HCT116 (cell line): Measurements from ENCODE around the gene SMARCA2. TPM values are rescaled to one million over a fixed set of nuclear protein-coding genes. Genes with fewer than 3 reads are reported as not detected.

Experiments
- ATAC-seq: fragments of 200-7000 bp; cut with Tn5 transposase; 2 replicates; pipeline ENCODE4 v1.9.1; 2020; ENCODE audit warnings: mild to moderate bottlenecking, moderate library complexity
- BruUV-seq: library from RNA; stranded (reverse); fragments of 400-500 nt; replicated peaks from 2 replicates; lab custom pipeline; 2021; lab: Mats Ljungman, UMichigan
- CTCF ChIA-PET: fragments of 300-600 bp; sonication (Branson Sonifier 250); formaldehyde crosslinking; loops from one replicate; lab custom pipeline; 2021; ENCODE audit warnings: antibody characterized with exemption; lab: Charles Lee
- POLR2A ChIA-PET: fragments of 300-600, 350-600 bp; sonication (Branson Sonifier 250); formaldehyde crosslinking; loops from one replicate; lab custom pipeline; 2021; ENCODE audit warnings: antibody characterized with exemption; lab: Charles Lee
- RAD21 ChIA-PET, 2 experiments: fragments of 300-600 bp; sonication (Branson Sonifier 250); formaldehyde crosslinking; loops; one replicate each; lab custom pipeline; 2023; ENCODE audit warnings: low total read pairs in 2 of 2; ENCODE audit not compliant: uncharacterized antibody in 2 of 2, unreplicated experiment in 2 of 2, low non-redundant PET in 1 of 2; lab: Charles Lee
- DNase-seq: peaks from one replicate; pipeline ENCODE4 v3.0.0-alpha.2; 2010; ENCODE audit warnings: low read depth, low spot score
- H2AFZ ChIP-seq: fragments of 200-600 bp; shearing (Covaris generic), sonication (generic); 2 replicates; pipeline ENCODE4 v1.6.1; 2017; ENCODE audit warnings: low read depth, mixed run types, mixed read lengths, antibody characterized with exemption, low read length; ENCODE audit not compliant: poor library complexity, severe bottlenecking
- H3K27ac ChIP-seq: 2 replicates; pipeline ENCODE4 v1.5.1; 2012; ENCODE audit warnings: low read depth, low read length
- H3K27me3 ChIP-seq: fragments of 200-600 bp; sonication (generic); 2 replicates; pipeline ENCODE4 v1.6.1; 2016; ENCODE audit warnings: mixed run types, low read length, mixed read lengths; ENCODE audit not compliant: insufficient read depth
- H3K36me3 ChIP-seq, 2 experiments: fragments of 200-500 bp in 1 of 2; fragments of 200-600 bp in 1 of 2; sonication (Bioruptor generic) in 1 of 2; sonication (generic) in 1 of 2; 2 replicates each; pipeline versions ENCODE4 v1.5.1 to v1.6.1; 2014 to 2016; ENCODE audit warnings: low read length in 2 of 2, inconsistent platforms in 1 of 2, mixed read lengths in 1 of 2, mixed run types in 1 of 2; ENCODE audit not compliant: insufficient read depth in 2 of 2, control insufficient read depth in 1 of 2
- H3K4me1 ChIP-seq, 2 experiments: fragments of 200-600 bp in 1 of 2; sonication (generic) in 1 of 2; 2 replicates each; pipeline versions ENCODE4 v1.5.1 to v1.6.1; 2012 to 2017; ENCODE audit warnings: low read length in 2 of 2, inconsistent platforms in 1 of 2, mild to moderate bottlenecking in 1 of 2, mixed read lengths in 1 of 2, mixed run types in 1 of 2, moderate library complexity in 1 of 2; ENCODE audit not compliant: insufficient read depth in 2 of 2, control insufficient read depth in 1 of 2
- H3K4me2 ChIP-seq: fragments of 200-600 bp; sonication (generic); 2 replicates; pipeline ENCODE4 v1.6.1; 2017; ENCODE audit warnings: mixed run types, low read length, mixed read lengths
- H3K4me3 ChIP-seq, 2 experiments: fragments of 200-600 bp in 1 of 2; sonication (generic) in 1 of 2; replicated peaks in 1 of 2; 2 replicates each; pipeline ENCODE4 v1.5.1; 2011 to 2016; ENCODE audit warnings: low read length in 2 of 2, control low read depth in 1 of 2, low read depth in 1 of 2, mild to moderate bottlenecking in 1 of 2, mixed read lengths in 1 of 2, mixed run types in 1 of 2
- H3K79me2 ChIP-seq: fragments of 200-600 bp; sonication (generic); 2 replicates; pipeline ENCODE4 v1.6.1; 2017; ENCODE audit warnings: mild to moderate bottlenecking, mixed run types, low read length, moderate library complexity, mixed read lengths; ENCODE audit not compliant: insufficient read depth
- H3K9ac ChIP-seq: fragments of 200-600 bp; sonication (generic); 2 replicates; pipeline ENCODE4 v1.6.1; 2016; ENCODE audit warnings: low read length, mixed read lengths
- H3K9me2 ChIP-seq: fragments of 200-600 bp; sonication (generic), shearing (Covaris generic); 2 replicates; pipeline ENCODE4 v1.6.1; 2017; ENCODE audit warnings: mixed run types, mild to moderate bottlenecking, moderate library complexity; ENCODE audit not compliant: insufficient read depth
- H3K9me3 ChIP-seq, 2 experiments: fragments of 200-500 bp in 1 of 2; fragments of 200-600 bp in 1 of 2; sonication (Bioruptor generic) in 1 of 2; sonication (generic) in 1 of 2; 2 replicates each; pipeline ENCODE4 v1.6.1; 2014 to 2017; ENCODE audit warnings: low read length in 2 of 2, mixed read lengths in 2 of 2, inconsistent platforms in 1 of 2, low read depth in 1 of 2, mild to moderate bottlenecking in 1 of 2, mixed run types in 1 of 2, moderate library complexity in 1 of 2; ENCODE audit not compliant: control insufficient read depth in 1 of 2, insufficient read depth in 1 of 2
- H4K20me1 ChIP-seq: fragments of 200-600 bp; sonication (generic), shearing (Covaris generic); 2 replicates; pipeline ENCODE4 v1.6.1; 2017; ENCODE audit warnings: mixed run types, mild to moderate bottlenecking, moderate library complexity; ENCODE audit not compliant: insufficient read depth
- ATF3 ChIP-seq: IDR thresholded peaks from 2 replicates; pipeline ENCODE4 v1.6.1; 2012
- CBX3 ChIP-seq: IDR thresholded peaks from 2 replicates; pipeline ENCODE4 v1.6.1; 2012; ENCODE audit warnings: low read depth
- CEBPB ChIP-seq: IDR thresholded peaks from 2 replicates; pipeline ENCODE4 v1.6.1; 2012; ENCODE audit warnings: low read depth
- CTCF ChIP-seq, 3 experiments: fragments of 200-600 bp in 1 of 3; sonication (generic) in 1 of 3; IDR thresholded peaks in 2 of 3; conservative IDR thresholded peaks in 1 of 3; 2 replicates each; pipeline ENCODE4 v1.5.1; 2012 to 2017; ENCODE audit warnings: low read depth in 2 of 3, low read length in 2 of 3, antibody characterized with exemption in 1 of 3, borderline replicate concordance in 1 of 3, control low read depth in 1 of 3, mild to moderate bottlenecking in 1 of 3, mixed read lengths in 1 of 3, mixed run types in 1 of 3, moderate library complexity in 1 of 3; ENCODE audit not compliant: insufficient read depth in 1 of 3
- EGR1 ChIP-seq: IDR thresholded peaks from 2 replicates; pipeline ENCODE4 v1.6.1; 2012; ENCODE audit warnings: low read depth
- ELF1 ChIP-seq: IDR thresholded peaks from 2 replicates; pipeline ENCODE4 v1.6.1; 2012; ENCODE audit warnings: low read depth, borderline replicate concordance
- FOSL1 ChIP-seq: IDR thresholded peaks from 2 replicates; pipeline ENCODE4 v1.6.1; 2012; ENCODE audit warnings: low read depth
- MAX ChIP-seq: IDR thresholded peaks from 2 replicates; pipeline ENCODE4 v1.6.1; 2012
- POLR2AphosphoS5 ChIP-seq: IDR thresholded peaks from 2 replicates; pipeline ENCODE4 v1.6.1; 2011; ENCODE audit warnings: mild to moderate bottlenecking, low read depth, low read length, moderate library complexity
- RAD21 ChIP-seq: IDR thresholded peaks from 2 replicates; pipeline ENCODE4 v1.6.1; 2012; ENCODE audit warnings: low read depth, mild to moderate bottlenecking
- REST ChIP-seq: IDR thresholded peaks from 2 replicates; pipeline ENCODE4 v1.6.1; 2012; ENCODE audit warnings: low read depth
- SIN3A ChIP-seq: IDR thresholded peaks from 2 replicates; pipeline ENCODE4 v1.6.1; 2012; ENCODE audit warnings: low read depth
- SP1 ChIP-seq: IDR thresholded peaks from 2 replicates; pipeline ENCODE4 v1.6.1; 2012; ENCODE audit warnings: low read depth
- SRF ChIP-seq: IDR thresholded peaks from 2 replicates; pipeline ENCODE4 v1.6.1; 2012; ENCODE audit warnings: low read depth
- TCF7L2 ChIP-seq: IDR thresholded peaks from 2 replicates; pipeline ENCODE4 v1.7.0; 2011; ENCODE audit warnings: borderline replicate concordance, inconsistent platforms; ENCODE audit not compliant: insufficient read depth, insufficient read length; ENCODE audit errors: extremely low read depth
- ZBTB33 ChIP-seq: IDR thresholded peaks from 2 replicates; pipeline ENCODE4 v1.6.1; 2011; ENCODE audit warnings: mild to moderate bottlenecking, low read length, moderate library complexity; ENCODE audit not compliant: insufficient replicate concordance; ENCODE audit errors: extremely low read depth
- ZFX ChIP-seq: fragments of 450-650 bp; IDR thresholded peaks from 2 replicates; pipeline ENCODE4 v1.6.1; 2017
- ZNF274 ChIP-seq: fragments of 200-500 bp; sonication (Bioruptor generic); IDR thresholded peaks from 2 replicates; pipeline ENCODE4 v1.6.1; 2014; ENCODE audit warnings: mild to moderate bottlenecking, low read depth, low read length, inconsistent platforms
- intact Hi-C: fragments of 100-400 bp; cut with micrococcal nuclease; formaldehyde crosslinking; loops from 2 replicates; pipeline ENCODE4 v1.10.0; 2022
- total RNA-seq: library from RNA; stranded (reverse); gene quantifications from one replicate; pipeline ENCODE4 v1.2.1, GENCODE V29; 2021; ENCODE audit not compliant: unreplicated experiment

The SMARCA2 gene
- total RNA-seq, 1 experiment from 2014 or later, result 14.7 TPM

GRCh38 chr9:2053883-2054845, 39.0 kb downstream of the SMARCA2 start:
- DNase-seq, result no peak
- ChIA-PET POLR2A (no interaction called here), RAD21 (no interaction called here), CTCF (no interaction called here)
- H3K9me2 ChIP-seq, result no peaks in the 10 kb centered on the region
- H3K4me1 ChIP-seq, result no peaks in the 10 kb centered on the region
- TF ChIP-seq ZFX (no peak), CTCF (IDR thresholded peaks at IDR 0.05 in 2 of 3, conservative IDR thresholded peaks at IDR 0.05 in 1 of 3; ENCODE audit: borderline replicate concordance in 1 of 3, insufficient read depth in 1 of 3, low read depth in 2 of 3, low read length in 2 of 3) (no peak), ZBTB33 (no peak), ZNF274 (no peak), ELF1 (no peak), CBX3 (no peak), SP1 (no peak), FOSL1 (no peak), SIN3A (no peak), EGR1 (no peak), SRF (no peak), MAX (no peak), POLR2AphosphoS5 (no peak), CEBPB (no peak), RAD21 (no peak), ATF3 (no peak), TCF7L2 (no peak), REST (no peak)
- no peak overlapping the region for H3K4me3 ChIP-seq
- no peaks in the 10 kb centered on the region for H3K36me3 ChIP-seq
- intact Hi-C loops, result no loop called here
- no peak overlapping the region for H3K4me2 ChIP-seq
- H3K27me3 ChIP-seq, result no peaks in the 10 kb centered on the region
- no peak overlapping the region for H3K27ac ChIP-seq
- no peak for ATAC-seq
- H3K9me3 ChIP-seq, result no peaks in the 10 kb centered on the region
- no peaks in the 10 kb centered on the region for H3K79me2 ChIP-seq
- H3K9ac ChIP-seq, result no peak overlapping the region
- no TSS peak for BruUV-seq
- H4K20me1 ChIP-seq, result no peaks in the 10 kb centered on the region
- no peak overlapping the region for H2AFZ ChIP-seq
